A673 (cell line): Measurements from ENCODE around the gene ZNF512B. TPM values are rescaled to one million over a fixed set of nuclear protein-coding genes. Genes with fewer than 3 reads are reported as not detected.

Experiments used
- BruUV-seq: library from RNA; stranded (reverse); fragments of 400-500 nt; replicated peaks from 2 replicates; lab custom pipeline; 2021; lab: Mats Ljungman, UMichigan
- CTCF ChIA-PET: fragments of 300-600 bp; sonication (Branson Sonifier 250); formaldehyde crosslinking; loops from one replicate; lab custom pipeline; 2022; ENCODE audit warnings: antibody characterized with exemption; lab: Charles Lee
- POLR2A ChIA-PET: fragments of 300-600 bp; sonication (Branson Sonifier 250); formaldehyde crosslinking; loops from one replicate; lab custom pipeline; 2022; ENCODE audit warnings: antibody characterized with exemption; ENCODE audit not compliant: low non-redundant PET; lab: Charles Lee
- DNase-seq: peaks from one replicate; pipeline ENCODE4 v3.0.0-alpha.2; 2015; ENCODE audit warnings: low spot score
- H3K27ac ChIP-seq: fragments of 200-600 bp; sonication (generic); 2 replicates; pipeline ENCODE4 v1.5.1; 2016; ENCODE audit warnings: mixed run types, low read depth, mild to moderate bottlenecking, mixed read lengths, antibody characterized with exemption, low read length; ENCODE audit not compliant: poor library complexity, severe bottlenecking
- H3K27me3 ChIP-seq: fragments of 200-600 bp; sonication (generic); replicated peaks from 2 replicates; pipeline ENCODE4 v1.6.1; 2017; ENCODE audit warnings: mixed run types, low read depth, mild to moderate bottlenecking, mixed read lengths, antibody characterized with exemption, low read length; ENCODE audit not compliant: insufficient read depth, poor library complexity
- H3K36me3 ChIP-seq: fragments of 200-600 bp; sonication (generic); 2 replicates; pipeline ENCODE4 v1.6.1; 2016; ENCODE audit warnings: mixed run types, mild to moderate bottlenecking, mixed read lengths, antibody characterized with exemption, low read length; ENCODE audit not compliant: insufficient read depth, poor library complexity, severe bottlenecking
- H3K4me1 ChIP-seq: fragments of 200-600 bp; sonication (generic); 2 replicates; pipeline ENCODE4 v1.6.1; 2017; ENCODE audit warnings: mixed run types, mild to moderate bottlenecking, mixed read lengths, antibody characterized with exemption, low read length; ENCODE audit not compliant: insufficient read depth, poor library complexity, severe bottlenecking
- H3K4me3 ChIP-seq: fragments of 200-600 bp; sonication (generic); 2 replicates; pipeline ENCODE4 v1.5.1; 2016; ENCODE audit warnings: low read depth, mixed run types, mild to moderate bottlenecking, mixed read lengths, low read length; ENCODE audit not compliant: poor library complexity, severe bottlenecking
- H3K9me3 ChIP-seq: fragments of 200-600 bp; sonication (generic); 2 replicates; pipeline ENCODE4 v1.6.1; 2016; ENCODE audit warnings: mixed run types, low read depth, mild to moderate bottlenecking, mixed read lengths, antibody characterized with exemption, low read length; ENCODE audit not compliant: poor library complexity, severe bottlenecking
- CTCF ChIP-seq: fragments of 300-800, 200-600 bp; sonication (generic); conservative IDR thresholded peaks from 2 replicates; pipeline ENCODE4 v1.5.1; 2017; ENCODE audit warnings: low read depth, mild to moderate bottlenecking, antibody characterized with exemption, low read length, moderate library complexity, mixed read lengths
- EZH2 ChIP-seq: fragments of 200-600 bp; sonication (generic); IDR thresholded peaks from 2 replicates; pipeline ENCODE4 v1.6.1; 2017; ENCODE audit warnings: borderline replicate concordance, low read depth, mild to moderate bottlenecking, mixed read lengths, antibody characterized with exemption, low read length; ENCODE audit not compliant: poor library complexity, severe bottlenecking
- intact Hi-C: fragments of 100-400 bp; cut with micrococcal nuclease; formaldehyde crosslinking; loops from one replicate; pipeline ENCODE4 v1.10.0; 2022; ENCODE audit not compliant: unreplicated experiment
- total RNA-seq: library from RNA; stranded (reverse); gene quantifications from 2 replicates; pipeline ENCODE4 v1.2.3, GENCODE V29; 2021

Gene ZNF512B
- total RNA-seq, 1 experiment from 2014 or later, result 28.9 TPM

- ChIA-PET CTCF (no interaction called here), POLR2A (no interaction called here)
- TF ChIP-seq CTCF, result no peak
- no peak for TF ChIP-seq EZH2
- Histone ChIP-seq H3K27ac (no peak overlapping the region), H3K27me3 (no peaks in the 10 kb centered on the region), H3K4me3 (no peak overlapping the region), H3K36me3 (peaks cover 28% of the 10 kb centered on the region), H3K9me3 (no peaks in the 10 kb centered on the region), H3K4me1 (no peaks in the 10 kb centered on the region)
- no TSS peak for BruUV-seq
- intact Hi-C loops, result no loop called here
- DNase-seq, result no peak
Observed at GRCh38 chr20:63939061-63939935, 30.4 kb downstream of the ZNF512B start.

GRCh38 chr20:63937596-63937995 is 32.1 kb downstream of the ZNF512B start:
- intact Hi-C loops, result no loop called here
- Histone ChIP-seq H3K9me3 (no peaks in the 10 kb centered on the region), H3K4me3 (no peak overlapping the region), H3K27ac (no peak overlapping the region), H3K4me1 (no peaks in the 10 kb centered on the region), H3K36me3 (peaks cover 18% of the 10 kb centered on the region), H3K27me3 (no peaks in the 10 kb centered on the region)
- TF ChIP-seq CTCF (no peak), EZH2 (no peak)
- POLR2A ChIA-PET, result no interaction called here
- CTCF ChIA-PET, result no interaction called here
- BruUV-seq, result no TSS peak
- DNase-seq, result no peak

GRCh38 chr20:63935447-63935846 is 34.3 kb downstream of the ZNF512B start:
- Histone ChIP-seq H3K36me3 (peaks cover 31% of the 10 kb centered on the region), H3K27ac (no peak overlapping the region), H3K4me3 (no peak overlapping the region), H3K27me3 (no peaks in the 10 kb centered on the region), H3K4me1 (no peaks in the 10 kb centered on the region), H3K9me3 (no peaks in the 10 kb centered on the region)
- ChIA-PET CTCF (no interaction called here), POLR2A (interaction anchor here (0.5 kb wide), 1 partner anchor 140 kb away, joined by 3 read pairs; no protein-coding TSS in a partner anchor)
- DNase-seq, result no peak
- intact Hi-C loops, result no loop called here
- no TSS peak for BruUV-seq
- no peak for TF ChIP-seq EZH2
